C4-2B (cell line): ENCODE data around the gene TMEM229B.

Experiments
- CTCF ChIP-seq: fragments of 450-650 bp; conservative IDR thresholded peaks from 2 replicates; pipeline ENCODE4 v1.5.1; 2017; ENCODE audit warnings: mild to moderate bottlenecking
- ZFX ChIP-seq: fragments of 450-650 bp; IDR thresholded peaks from 2 replicates; pipeline ENCODE4 v1.6.1; 2017

- TF ChIP-seq CTCF (no peak), ZFX (no peak)
Observed at GRCh38 chr14:67537736-67538135, 49.2 kb upstream of the TMEM229B start.
